Right atrium auricular region (tissue), 2 donors: ENCODE measurements around the gene GPHN. TPM values are rescaled to one million over a fixed set of nuclear protein-coding genes. Genes with fewer than 3 reads are reported as not detected.

Source experiments
- DNase-seq: peaks from one replicate; pipeline ENCODE4 v3.0.0-alpha.2; 2019; ENCODE audit warnings: low spot score
- H3K27ac ChIP-seq, 2 donors: fragments of 200-600 bp; sonication (generic); 1 replicate in 1 of 2; 2 replicates in 1 of 2; pipeline ENCODE4 v1.5.1; 2016 to 2019
- H3K27me3 ChIP-seq, 2 donors: fragments of 200-600 bp; sonication (generic); one replicate each; pipeline versions ENCODE4 v1.5.1 to v1.6.0; 2017 to 2019
- H3K36me3 ChIP-seq: fragments of 200-600 bp; sonication (generic); one replicate; pipeline ENCODE4 v1.5.1; 2016
- H3K4me1 ChIP-seq, 2 donors: fragments of 200-600 bp; sonication (generic); one replicate each; pipeline versions ENCODE4 v1.5.1 to v1.6.0; 2017 to 2019
- H3K4me3 ChIP-seq, 2 donors: fragments of 200-600 bp; sonication (generic); 1 replicate in 1 of 2; 2 replicates in 1 of 2; pipeline ENCODE4 v1.5.1; 2017 to 2019; ENCODE audit warnings: mild to moderate bottlenecking in 1 of 2, moderate library complexity in 1 of 2
- H3K9me3 ChIP-seq, 2 donors: fragments of 200-600 bp; sonication (generic); one replicate each; pipeline ENCODE4 v1.5.1; 2019
- CTCF ChIP-seq, 2 donors: fragments of 200-600 bp; sonication (generic); IDR thresholded peaks; one replicate each; pipeline ENCODE4 v1.5.1; 2019; ENCODE audit warnings: antibody characterized with exemption in 2 of 2
- total RNA-seq, 2 donors: library from RNA; depleted of rRNA; stranded (reverse); fragments of >200 nt; gene quantifications; one replicate each; pipeline ENCODE4 v1.1.0, GENCODE V29; 2016

Gene GPHN
- total RNA-seq, 2 donors from 2014 or later = 14.9 TPM

- H3K4me3 ChIP-seq = no peak overlapping the region
- no peaks in the 10 kb centered on the region for H3K27me3 ChIP-seq
- no peaks in the 10 kb centered on the region for H3K36me3 ChIP-seq
- DNase-seq = no peak
- H3K9me3 ChIP-seq = no peaks in the 10 kb centered on the region
- no peak for TF ChIP-seq CTCF (IDR thresholded peaks at IDR 0.05)
- H3K27ac ChIP-seq = no peak overlapping the region
- no peaks in the 10 kb centered on the region for H3K4me1 ChIP-seq
Measured at GRCh38 chr14:67133595-67134441, 625.9 kb downstream of the GPHN start.

- peak; percentile 17 to 43 for TF ChIP-seq CTCF (IDR thresholded peaks at IDR 0.05)
- no peaks in the 10 kb centered on the region for H3K27me3 ChIP-seq
- H3K4me3 ChIP-seq = no peak overlapping the region
- no peak for DNase-seq
- H3K9me3 ChIP-seq = no peaks in the 10 kb centered on the region
- no peaks in the 10 kb centered on the region for H3K36me3 ChIP-seq
- H3K4me1 ChIP-seq = no peaks in the 10 kb centered on the region
- no peak overlapping the region for H3K27ac ChIP-seq
Measured at GRCh38 chr14:67137744-67138371, 629.9 kb downstream of the GPHN start.

GRCh38 chr14:67140556-67140955, 632.6 kb downstream of the GPHN start:
- no peak for TF ChIP-seq CTCF (IDR thresholded peaks at IDR 0.05)
- Histone ChIP-seq H3K36me3 (peaks cover 9% of the 10 kb centered on the region), H3K4me1 (no peaks in the 10 kb centered on the region), H3K27me3 (no peaks in the 10 kb centered on the region), H3K4me3 (no peak overlapping the region), H3K9me3 (no peaks in the 10 kb centered on the region), H3K27ac (no peak overlapping the region)
- no peak for DNase-seq

- Histone ChIP-seq H3K9me3 (no peaks in the 10 kb centered on the region), H3K4me3 (no peak overlapping the region), H3K36me3 (peaks cover 9% of the 10 kb centered on the region), H3K4me1 (no peaks in the 10 kb centered on the region), H3K27ac (no peak overlapping the region), H3K27me3 (no peaks in the 10 kb centered on the region)
- TF ChIP-seq CTCF (IDR thresholded peaks at IDR 0.05) = no peak
- no peak for DNase-seq
Measured at GRCh38 chr14:67141146-67141900, 633.4 kb downstream of the GPHN start.

GRCh38 chr14:67151082-67151666, 643.2 kb downstream of the GPHN start:
- no peak for DNase-seq
- H3K36me3 ChIP-seq = no peaks in the 10 kb centered on the region

More at GRCh38 chr14:67151082-67151666, 643.2 kb downstream of the GPHN start:
- no peak for TF ChIP-seq CTCF (IDR thresholded peaks at IDR 0.05)
- Histone ChIP-seq H3K4me1 (no peaks in the 10 kb centered on the region), H3K27me3 (no peaks in the 10 kb centered on the region), H3K27ac (no peak overlapping the region), H3K4me3 (no peak overlapping the region), H3K9me3 (no peaks in the 10 kb centered on the region)
